Pons (tissue), 1 donor: ENCODE measurements around the gene TMIE.
"Not testable (repeated sequence)": the region's sequence is repeated elsewhere in the genome, so short reads cannot be mapped to it uniquely, and the experiment has no call there.

Source experiments
- DNase-seq: peaks from one replicate; pipeline ENCODE4 v3.0.0-alpha.2; 2016; ENCODE audit warnings: low spot score

The TMIE gene

DNA sequence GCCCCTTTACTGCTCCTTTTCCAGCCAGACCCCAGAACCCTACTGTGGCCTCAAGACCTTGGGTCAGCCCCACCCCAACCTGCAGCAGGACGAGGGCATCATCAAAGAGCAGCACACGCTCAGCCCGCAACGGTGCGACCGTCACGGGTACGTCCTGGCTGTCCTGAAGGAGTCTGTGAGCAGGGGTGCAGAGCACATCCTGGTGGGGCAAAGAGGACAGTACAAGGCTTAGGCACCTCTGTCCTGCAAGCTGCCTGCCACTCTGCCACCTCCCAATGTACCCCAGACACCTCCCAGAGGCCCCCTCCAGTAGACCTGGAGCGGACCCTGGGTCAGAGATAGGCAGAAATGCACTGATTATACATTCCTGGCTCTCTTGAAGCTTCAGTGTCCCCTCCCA, 15.7 kb upstream of the TMIE start:
- DNase-seq: no peak

DNA sequence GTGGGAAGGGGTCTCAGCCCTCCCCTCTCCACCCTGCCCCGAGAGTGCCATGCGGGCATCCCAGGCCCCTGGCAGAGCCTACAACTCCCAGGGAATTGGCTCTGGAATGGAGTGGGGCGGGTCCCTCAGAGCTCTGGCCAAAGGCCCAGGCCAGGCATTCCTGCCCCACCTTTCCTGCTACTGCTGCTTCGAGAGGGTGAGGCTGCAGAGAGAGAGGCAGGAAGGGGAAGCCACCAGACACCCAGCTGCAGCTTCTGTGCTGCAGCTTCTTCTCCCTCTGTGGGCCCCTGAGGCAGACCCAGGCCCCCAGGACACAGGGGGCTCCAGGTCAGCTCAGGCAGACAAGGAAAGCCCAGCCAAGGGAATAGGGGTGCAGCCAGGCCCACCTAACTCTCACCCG, 10.4 kb upstream of the TMIE start:
- DNase-seq: no peak

DNA sequence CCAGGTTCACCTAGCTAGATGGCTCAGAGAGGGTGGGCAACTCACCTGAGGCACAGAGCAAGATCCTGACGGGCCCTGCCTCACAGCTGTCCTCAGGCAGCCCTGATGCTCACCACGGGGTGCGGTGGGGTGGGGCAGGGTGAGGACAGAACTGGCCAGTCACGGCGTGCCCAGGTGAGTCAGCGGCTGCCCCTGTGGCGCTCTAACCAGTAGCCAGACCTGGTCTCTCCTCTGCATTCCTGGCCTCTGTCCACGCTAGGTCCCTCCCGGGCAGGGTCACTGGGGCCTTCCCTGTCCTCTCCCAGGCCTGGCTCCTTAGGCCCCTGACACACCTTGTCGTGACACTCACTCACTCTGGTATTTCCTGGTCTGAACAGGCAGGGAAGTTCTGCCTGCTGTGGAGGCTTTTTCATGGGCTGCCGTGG, 8.6 kb upstream of the TMIE start:
- DNase-seq: no peak

DNA sequence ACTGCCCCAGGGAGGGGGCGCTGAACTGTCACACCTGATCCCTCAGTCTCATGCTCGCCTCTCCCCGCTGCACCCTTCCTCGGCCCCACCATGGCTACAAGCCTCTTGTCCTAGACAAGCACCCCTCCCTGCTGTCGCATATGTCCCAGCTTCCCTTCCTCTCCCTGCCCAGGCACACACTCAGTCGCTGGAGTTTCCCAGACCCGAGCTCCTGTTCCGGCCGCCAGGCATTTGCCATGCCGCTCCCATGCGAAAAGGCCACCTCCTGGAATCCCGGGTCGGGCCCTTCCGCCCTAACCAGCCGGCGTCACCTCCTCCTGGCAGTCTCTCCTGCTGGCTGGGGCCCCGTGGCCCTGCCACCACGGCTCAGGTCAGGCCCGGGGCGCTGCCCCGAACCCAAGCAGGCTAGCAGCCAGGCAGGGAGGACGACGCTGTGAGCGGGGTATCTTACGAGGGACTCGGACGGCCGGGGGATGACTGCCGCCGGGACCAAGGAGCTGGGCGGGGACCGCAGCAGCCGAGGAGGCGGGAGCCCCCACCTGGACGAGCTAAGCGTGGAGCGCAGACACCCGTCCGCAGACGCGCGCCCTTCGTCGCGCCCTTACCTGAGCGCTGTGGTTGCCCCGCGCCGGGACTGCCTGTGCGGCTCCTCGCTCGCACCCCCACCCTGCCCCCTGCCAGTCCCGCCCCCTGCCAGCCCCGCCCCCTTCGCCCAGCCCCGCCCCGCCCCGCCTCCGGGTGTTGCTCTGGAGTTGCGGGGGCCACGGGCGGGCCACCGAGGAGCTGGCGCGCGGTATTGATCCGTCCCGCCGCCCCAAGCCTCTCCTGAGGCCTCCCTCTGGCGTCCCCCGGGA, 7.9 kb upstream of the TMIE start, which contains the start of gene ALS2CL:
Gene ALS2CL, minus strand, starts transcription at position 642 of the 854 bp plus-strand sequence. CDS start 4,239 bp downstream, outside the sequence.
- DNase-seq: no peak

DNA sequence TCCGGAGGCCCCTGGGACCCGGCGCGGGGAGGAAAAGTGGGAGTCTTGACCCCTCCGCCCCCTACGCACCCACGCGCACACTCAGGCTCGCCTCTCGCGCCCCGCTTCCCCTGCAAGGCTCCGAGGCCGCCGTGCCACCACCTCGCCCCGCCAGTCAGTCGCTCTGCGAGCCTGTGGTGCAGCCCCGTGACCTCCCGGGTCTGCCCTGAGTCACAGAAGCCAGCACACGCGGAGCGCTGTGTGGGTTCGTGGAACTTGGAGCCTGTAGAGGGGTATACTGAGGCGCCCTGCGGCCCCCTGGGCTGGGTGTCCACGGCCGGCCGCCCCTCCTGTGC, 7.3 kb upstream of the TMIE start:
- DNase-seq: no peak

DNA sequence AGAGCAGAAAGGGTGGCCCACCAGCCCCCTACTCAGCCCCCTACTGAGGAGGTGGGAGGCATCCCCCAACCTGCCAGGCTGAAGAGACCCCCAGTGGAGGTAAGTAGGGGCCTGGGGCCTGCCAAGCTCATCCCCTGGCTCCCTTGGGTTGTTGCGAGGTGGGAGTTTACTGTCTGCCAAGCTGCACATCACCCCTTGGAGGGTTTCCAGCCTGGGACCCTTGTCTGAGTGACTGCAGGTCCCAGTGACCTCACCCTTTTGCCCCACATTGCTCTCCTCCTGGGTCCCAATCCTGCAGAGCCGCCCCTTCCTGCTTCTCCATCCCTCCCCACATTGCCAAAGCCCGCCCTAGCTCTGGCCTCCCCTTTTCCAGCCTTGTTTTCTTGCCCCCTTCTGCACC, 6.7 kb upstream of the TMIE start:
- no peak for DNase-seq

DNA sequence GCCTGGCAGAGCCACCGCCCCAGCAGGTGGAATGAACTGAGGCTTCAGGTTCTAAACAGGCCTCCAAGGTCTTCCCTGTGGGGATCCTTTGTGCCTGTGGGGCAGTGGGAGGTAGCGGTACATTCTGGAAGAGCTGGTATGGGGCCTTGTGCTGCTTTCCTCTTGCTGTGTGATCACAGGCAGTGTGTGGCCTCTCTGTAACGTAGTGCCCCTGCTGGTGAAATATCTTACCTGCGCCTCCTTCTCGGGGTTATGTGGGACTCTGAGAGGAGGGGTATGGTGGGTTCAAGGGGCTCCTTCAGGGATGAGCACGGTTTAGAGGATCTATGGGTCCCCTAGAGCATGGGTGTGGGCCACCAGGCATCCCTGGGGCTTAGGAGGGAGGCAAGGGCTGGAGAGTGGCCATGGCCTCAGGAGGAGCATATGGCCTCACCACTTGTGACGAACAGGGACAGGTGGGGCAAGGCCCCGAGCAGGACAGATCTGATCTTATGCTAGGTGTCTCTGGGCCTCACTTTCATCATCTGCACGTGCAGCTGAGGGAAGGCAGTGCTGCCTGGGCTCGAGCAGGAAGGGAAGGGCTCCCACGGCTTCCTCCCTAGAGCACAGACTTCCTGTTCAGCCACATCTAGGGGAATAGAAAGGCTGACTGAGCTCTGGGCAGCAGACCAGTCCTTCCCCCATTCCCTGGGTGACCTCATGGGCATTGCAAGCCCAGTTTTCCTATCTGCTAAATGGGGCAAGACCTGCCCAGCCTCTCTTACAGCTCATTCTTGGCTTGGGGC, 5.8 kb upstream of the TMIE start:
- DNase-seq: peak; percentile 72

DNA sequence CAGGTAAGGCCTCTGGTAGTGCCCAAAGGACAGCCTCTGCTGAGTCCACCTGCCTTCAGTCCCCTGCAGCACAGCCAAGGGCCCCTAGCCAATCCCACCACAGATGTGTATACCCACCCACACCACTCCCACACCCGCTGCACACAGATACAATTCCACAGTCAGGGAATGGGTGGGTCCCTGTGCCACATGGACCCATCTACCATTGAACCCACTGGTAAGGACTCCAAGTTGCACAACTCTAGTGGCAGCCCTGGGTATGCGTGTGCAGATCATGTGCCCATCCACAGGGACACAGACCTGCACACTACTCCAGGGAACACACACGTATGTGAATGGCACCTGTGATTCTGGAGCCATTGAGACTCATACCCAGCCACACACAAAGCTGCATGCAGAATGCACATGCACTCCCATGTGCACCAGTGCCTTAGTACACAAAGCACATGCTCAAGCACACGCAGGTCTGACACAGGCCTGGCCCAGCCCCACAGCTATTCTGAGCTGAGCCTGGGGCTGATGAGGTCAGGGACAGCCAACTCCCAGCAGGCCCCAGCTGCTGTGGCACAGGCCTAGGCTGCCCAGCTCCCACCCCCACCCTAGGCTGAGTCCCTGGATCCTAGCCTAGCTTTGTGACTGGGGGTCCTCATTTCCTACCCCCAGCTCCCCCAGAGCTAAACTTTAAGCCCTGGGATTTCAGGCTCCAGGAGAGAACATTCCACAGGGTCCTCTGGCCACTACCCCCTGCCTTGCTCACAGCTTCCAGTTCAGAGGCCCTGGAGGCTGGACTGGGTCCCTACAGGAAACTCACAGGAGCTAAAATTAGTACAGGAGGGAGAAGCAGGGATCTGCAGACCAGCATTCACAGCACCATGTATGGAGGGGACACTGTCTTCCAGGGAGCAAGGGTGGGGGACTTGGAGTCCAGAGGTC, 5.0 kb upstream of the TMIE start:
- DNase-seq: peak; percentile 5

DNA sequence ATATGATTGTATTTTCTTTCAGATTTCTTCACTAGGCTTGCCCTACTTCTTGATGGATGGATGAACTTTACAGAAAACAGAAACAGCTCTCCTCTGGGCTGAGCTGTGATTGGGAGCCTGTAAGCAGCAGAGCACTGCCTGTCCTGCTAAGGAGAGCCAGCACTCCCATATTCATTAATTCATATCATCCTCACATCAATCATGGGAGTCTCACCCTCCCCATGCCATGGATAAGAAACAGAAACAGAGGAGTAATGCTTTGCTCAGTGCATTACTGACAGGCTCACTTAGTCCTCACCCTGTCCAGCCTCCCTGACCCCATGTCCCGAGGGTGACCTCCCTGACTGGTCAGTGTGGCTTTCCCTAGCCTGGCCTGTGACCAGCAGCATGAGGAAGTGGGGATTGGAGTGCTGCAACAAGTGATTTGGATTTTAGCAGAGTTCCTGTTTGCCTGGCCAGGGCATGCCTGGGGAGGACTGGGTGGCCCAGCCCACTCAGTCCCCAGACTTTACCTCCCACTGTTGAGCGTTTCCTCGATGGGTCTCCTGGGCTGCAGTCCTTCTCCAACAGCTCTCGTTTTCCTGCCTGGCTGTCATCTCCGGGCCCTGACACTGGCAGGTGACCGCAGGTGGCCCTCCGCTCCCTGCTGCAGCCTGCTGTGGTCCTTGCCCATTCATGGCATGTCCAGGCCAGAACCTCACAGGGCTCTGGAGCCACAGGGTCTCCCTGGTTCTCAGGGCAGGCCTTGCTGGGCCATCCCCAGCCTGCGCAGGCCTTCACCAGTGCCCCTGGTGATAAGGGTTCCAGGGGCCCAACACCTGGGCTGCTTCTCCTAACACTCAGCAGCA, 1.3 kb upstream of the TMIE start:
- DNase-seq: peak; percentile 74

DNA sequence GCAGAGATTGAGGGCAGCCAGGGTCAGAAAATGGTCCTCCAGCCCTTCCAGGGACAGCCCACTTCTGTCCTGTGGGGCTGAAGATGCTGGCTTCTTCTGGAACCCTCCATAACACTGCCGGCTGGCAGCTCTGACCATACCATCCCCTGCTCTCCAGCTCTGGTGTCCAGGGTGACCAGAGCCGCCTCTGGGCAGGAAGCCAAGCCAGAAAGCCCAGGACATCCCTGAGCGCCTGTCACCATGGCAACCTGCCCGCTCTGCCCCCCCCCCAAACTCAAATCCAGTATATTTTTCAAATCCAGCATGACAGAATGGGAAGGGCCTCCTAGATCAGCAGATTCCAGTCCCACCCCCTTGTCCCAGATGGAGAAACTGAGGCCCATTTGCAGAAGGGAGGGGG, 420 bp upstream of the TMIE start:
- peak; percentile 48 for DNase-seq

DNA sequence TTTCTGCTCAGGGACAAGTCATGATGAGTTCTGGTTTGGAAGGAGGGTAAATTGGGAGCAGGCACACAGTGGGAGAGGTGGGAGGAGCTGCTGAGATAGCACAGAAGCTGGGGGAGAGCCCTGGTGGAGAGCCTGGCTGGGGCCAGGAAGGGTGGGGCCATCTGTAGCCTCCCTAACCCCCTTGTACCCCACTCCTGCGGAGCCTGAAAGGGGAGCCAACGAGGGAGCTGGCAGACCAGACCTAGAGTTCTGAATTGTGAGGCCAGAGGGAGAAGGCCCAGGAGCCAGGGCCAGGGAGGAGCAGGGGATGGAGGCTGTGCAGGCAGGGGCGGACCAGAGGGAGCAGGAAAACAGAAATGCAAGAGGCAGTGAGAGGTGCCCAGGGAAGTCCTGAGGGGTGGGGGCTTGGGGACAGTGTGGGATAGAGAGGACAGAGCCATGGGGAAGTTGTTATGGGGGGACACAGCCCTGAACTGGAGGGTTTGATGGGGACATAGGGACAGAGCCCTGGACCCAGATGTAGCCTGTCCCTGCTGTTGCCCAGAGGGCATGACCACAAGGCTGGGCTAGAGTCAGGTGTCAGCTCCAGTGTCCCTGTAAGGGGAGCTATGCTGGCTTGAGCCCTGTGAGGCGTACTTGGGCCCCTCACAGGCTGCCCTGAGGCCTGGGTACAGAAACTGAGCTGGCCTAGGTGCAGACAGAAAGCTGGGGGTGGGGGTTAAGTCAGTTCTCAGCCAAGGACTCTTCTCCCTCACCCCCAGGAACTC, 1.2 kb downstream of the TMIE start:
- DNase-seq: no peak

DNA sequence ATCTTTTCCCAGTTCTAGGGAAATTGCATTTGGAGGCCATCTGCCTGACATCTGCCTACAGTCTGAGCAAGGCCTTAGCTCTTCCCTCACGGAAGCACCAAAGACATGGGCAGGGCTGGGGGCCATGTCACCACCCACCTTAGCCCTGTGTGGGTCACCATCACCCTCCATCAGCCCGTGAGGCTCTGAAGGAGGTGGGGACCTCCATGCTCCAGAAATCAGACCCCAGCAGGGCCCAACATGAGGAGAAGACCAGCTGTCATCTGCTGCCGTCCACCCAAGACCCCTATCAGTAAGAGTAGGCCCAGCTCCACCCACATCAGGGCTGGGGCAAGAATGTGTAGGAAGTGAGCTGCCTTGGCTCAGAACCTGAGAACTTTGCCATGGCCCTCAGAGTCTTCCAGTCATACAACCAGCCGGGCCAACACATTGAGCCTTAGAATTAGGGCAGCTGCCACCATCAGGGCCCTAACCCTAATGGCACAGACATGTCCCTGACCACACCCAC, 1.9 kb downstream of the TMIE start:
- DNase-seq: no peak

DNA sequence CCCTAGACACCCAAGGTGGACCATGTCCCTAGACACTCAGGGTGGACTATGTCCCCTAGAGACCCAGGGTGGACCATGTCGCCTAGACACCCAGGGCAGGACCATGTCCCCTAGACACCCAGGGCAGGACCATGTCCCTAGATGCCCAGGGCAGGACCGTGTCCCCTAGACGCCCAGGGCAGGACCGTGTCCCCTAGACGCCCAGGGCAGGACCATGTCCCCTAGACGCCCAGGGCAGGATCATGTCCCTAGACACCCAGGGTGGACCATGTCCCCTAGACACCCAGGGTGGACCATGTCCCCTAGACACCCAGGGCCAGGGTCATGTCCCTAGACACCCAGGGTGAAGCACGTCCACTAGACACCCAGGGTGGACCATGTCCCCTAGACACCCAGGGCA, 3.2 kb downstream of the TMIE start:
- DNase-seq: not testable (repeated sequence)

DNA sequence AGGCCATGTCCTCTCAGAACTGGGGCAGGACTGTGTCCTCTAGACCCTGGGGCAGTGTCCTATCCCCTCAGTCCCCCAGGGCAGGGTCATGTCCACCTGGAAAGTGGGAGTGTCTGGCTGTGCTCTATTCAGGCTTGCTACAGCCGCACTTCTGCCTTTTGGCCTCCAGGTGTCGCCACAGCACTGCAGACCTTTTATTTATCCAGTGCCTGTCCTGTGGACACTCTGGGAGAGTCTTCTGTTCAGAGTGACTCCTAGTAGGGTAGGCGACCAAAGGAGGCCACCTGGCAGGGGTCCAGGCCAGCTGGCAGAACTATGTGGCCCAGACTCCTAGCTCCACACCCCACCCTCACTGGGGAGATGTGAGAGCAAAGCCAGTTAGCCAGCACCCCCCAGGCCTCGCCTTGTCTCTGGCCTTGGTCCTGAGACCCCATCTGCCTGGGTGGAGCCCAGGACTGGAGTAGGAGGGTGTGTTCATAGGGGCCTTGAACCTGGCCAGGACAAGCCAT, 3.9 kb downstream of the TMIE start:
- peak; percentile 59 for DNase-seq

DNA sequence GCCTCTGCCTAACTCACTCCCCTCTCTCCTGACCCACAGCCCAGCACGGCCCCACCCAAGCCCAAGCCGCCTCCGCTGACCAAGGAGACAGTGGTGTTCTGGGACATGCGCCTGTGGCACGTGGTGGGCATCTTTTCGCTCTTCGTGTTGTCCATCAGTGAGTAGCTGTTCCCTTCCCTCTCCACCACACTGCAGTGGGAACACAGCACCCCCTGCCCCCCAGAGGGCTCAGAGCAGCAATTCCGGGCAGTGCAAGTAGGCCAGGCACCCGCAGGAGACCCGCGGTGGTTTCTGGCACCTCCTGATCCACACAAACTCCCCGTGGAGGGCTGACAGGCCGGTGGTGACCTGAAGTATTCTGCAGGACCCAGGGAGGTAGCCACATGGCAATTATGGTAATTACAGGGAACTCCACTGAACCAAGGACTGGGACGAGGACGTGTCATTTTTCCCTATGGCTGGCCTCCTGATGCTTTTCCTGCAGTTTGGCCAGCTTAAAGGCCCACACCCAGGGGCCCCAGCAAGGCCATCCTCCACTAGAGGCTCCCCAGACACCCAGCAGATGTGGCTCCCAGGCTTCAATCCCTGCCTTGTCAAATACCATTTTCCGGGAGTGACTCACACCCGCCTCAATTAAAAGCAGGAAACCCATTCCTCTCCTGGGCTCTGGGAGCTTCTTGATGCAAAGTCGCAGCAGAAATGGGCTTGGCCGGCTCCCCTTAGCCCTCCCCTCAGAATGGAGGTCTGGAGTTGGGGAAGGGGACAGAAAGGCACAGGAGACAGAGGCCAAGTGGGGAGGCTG, 4.8 kb downstream of the TMIE start:
- no peak for DNase-seq

DNA sequence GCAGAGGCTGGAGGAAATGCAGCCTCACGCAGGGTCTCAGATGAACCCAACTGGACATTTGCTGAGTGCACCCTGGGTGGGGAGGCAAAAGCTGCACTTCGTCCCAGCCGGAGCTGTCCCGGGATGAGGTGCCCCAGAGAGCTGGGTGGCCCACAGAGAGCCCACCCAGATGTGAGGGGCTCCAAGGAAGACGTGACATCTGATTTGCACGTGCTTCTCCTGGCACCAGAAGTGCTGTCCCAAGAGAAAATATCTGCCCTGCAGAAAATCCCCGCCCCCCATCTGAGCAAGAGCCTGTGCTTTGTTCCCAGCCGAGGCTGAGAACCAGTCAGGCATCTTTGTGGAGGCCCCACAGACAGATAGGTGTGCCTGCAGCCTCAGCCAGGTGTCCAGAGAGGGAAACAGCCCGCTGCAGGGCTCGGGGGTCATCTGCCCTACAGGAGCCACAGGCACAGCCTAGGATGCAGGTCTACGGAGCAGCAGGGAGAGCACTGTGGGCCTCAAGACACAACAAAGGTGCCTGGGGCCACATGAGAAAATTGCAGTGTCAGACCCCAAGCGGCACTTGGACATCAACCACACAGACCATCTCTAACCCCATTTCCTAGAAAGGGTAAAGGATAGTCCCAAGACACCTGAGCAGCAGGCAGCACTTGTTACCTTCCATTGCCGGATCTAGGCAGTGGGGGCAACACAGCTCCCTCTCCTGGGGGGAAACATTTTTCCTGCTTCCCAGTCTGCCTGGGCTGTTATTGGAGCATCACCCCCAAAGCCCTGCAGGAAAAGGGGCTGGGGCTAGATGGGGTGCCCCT, 5.8 kb downstream of the TMIE start:
- no peak for DNase-seq

DNA sequence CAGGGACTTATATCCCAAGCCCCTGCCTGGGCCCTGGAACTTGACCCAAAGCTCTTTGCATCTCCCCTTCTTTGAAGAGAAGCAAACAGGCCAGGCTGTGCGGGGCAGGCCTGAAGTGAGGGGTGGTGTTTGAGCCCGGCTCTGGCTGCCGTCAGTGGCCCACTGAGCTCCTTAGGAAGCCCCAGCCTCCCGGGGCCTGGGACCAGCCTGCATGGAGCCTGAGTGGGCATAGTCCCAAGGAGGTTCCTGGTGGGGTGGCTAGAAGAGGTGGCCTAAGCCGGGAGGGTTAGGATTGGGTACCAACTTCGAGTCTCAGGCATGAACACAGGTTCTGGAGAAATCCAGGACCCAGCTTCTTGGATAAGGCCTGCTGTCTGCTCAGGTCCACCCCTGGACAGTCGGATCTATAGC, 6.4 kb downstream of the TMIE start:
- DNase-seq: no peak

DNA sequence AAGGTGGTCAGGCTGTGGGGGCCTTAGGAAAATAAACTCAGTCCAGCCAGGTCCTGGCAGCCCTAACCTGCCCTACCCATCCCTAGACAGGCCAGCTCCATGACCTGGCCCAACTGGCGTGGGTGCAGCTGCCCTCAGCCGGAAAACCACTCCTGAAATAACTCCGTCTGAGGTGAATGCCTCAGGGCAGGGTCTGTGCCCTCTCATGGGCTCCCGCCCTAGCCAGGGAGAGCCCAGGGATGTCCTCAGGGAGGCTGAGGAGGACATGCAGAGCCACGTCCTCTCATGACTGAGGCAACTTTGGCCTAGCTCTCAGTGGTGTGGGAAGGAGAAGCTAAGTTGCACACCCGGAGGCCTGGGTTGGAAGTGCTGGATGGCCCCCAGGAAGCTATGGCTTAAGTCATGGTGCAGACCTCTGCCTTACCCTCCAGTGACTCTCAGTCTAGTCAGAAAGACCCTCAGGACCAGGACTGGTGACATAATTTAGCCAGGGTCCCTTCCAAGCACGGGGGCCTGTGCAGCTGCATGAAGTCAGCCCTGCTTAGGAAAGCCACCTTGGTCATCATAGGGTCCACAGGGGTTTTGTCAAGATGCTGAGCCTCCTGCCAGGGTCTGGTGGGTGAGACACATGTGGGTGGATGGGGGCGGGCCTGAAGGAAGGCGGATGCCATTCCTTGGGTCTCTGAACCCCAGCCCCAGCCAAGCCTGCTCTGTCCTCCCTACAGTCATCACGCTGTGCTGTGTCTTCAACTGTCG, 7.4 kb downstream of the TMIE start:
- DNase-seq: no peak
